Measurements from ENCODE around the gene ARGLU1.

ARGLU1 gene

DNA sequence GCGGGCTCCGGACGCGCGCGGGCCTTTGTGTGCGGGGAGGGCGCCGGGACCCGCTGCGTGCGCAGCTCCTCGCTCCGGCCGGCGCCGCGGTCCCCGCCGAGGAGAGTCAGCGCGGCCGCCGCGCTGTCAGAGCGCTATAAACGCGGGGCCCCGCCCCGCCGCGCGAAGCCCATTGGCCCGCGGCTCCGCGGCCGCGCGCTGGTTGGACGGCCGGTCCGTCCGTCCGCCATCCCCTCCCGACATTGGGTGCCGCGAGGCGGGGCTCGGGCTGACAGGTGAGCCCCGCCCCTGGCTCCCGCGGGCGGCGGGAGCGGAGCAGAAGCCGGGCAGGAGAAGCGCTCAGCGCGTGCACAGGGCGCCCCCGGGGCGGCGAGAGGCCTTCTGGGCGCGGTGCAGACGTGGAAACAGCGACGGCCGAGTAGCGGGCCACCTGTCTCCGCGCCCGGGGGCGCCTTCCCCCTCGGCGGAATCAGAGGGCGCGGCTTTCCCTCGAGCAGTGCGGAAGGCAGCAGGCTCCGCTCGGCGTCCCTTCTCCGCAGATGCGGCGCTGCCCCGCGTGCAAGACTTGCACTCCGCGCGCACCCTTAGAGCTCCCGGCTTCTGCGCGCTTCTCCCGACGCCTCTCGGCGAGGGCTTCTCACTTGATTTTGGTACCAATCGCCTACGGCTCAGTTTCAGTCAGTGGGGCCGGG, 32.2 kb downstream of the ARGLU1 start, which contains the start of gene EFNB2:
TSS of gene EFNB2 (minus strand) at position 111 of the 692 bp plus-strand sequence. CDS start 698 bp downstream, outside the sequence.
- H3K4me3 ChIP-seq (ENCODE audit: low read depth, low read length), result peak within 1 kb of the TSS; percentile 66
- peak; percentile 70 for DNase-seq (ENCODE audit: low read depth)

DNA sequence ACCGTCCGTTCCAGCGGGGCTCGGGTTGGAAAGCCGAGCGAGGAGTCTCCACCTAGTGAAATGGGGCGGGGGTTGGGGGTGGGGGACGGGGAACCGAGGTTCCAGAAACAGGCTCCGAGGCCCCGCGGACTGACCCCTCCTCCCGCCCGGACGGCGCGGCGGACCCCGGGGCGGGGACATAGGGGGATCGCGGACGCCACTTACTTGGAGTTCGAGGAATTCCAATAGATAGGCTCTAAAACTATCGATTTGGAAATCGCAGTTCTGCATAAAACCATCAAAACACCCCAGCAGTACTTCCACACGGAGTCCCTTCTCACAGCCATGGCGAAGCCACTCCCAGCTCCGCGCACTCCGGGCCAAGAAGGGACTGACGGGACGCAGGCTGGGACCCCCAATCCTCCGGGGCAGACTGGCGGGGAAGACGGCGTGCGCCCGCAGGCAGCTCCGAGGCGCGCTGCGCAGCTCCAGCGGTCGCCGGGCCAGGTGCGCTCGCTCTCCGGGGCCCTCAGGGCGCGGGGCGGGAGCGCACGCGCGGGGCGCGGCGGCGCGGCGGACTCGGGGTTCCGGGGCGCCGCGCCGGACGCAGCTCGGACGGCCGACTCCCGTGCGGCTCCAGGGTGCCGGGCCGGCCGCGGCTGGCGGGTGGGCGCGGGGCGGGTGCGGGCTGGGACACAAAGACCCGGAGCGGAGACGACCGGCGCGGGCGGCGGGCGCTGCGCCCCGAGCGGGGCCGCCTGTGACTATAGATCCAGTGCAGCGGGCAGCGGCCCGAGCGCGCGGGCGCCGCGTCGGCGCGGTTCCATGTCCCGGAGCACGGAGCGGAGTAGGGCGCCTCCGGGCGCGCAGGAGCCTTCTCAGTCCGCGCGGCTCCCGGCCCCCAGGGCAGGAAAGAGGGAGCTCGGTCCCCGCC, 33.0 kb downstream of the ARGLU1 start:
- TF ChIP-seq CTCF (IDR thresholded peaks at IDR 0.05; ENCODE audit: low read depth, low read length, missing control alignments), result no peak
- DNase-seq (ENCODE audit: low read depth), result no peak

More for the DNA sequence above, 32.2 kb downstream of the ARGLU1 start, which contains the start of gene EFNB2:
- no peak for TF ChIP-seq CTCF (IDR thresholded peaks at IDR 0.05; ENCODE audit: low read depth, low read length, missing control alignments)

DNA sequence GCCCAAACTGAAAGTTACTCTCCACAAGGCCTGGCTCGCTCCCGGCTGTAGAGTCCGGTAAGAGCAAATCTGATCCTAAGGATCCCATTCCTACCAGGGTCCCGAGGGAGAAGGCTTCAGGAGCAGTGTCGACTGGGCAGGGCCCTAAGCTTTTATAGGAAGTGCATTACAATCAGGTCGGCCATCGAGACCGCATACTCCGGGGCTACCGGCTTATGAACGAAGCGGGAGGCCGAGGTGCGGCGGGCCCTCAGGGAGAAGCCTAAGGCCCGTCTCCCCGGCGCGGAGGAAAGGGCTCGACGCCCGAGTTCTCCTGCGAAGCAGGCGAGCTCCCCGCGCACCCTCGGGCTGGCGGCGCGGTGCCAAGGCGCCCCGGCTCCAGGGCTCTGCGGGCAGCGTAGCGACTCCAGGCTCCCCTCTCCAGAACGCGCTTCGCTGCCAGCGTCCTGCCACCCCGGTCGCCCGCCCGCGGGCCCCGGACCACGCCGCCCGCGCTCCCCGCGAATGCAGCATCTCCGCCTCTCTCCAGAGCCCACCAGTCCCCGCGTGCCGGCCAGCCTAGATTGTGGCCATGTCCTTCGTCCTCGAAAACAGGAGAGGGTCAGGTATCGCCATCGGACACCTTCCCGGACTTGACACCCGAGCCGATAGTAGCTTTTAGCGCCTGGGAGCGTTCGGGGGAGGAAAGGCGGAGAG, 33.8 kb downstream of the ARGLU1 start:
- no peak for DNase-seq (ENCODE audit: low read depth)

More for the DNA sequence above, 33.0 kb downstream of the ARGLU1 start:
- H3K4me3 ChIP-seq (ENCODE audit: low read depth, low read length), result peak overlapping the region; percentile 66

GRCh38 chr13:106533101-106533942, 34.6 kb downstream of the ARGLU1 start:
- TF ChIP-seq CTCF (IDR thresholded peaks at IDR 0.05; ENCODE audit: low read depth, low read length, missing control alignments), result no peak
- DNase-seq (ENCODE audit: low read depth), result no peak
- no peak overlapping the region for H3K4me3 ChIP-seq (ENCODE audit: low read depth, low read length)

More for the DNA sequence above, 33.8 kb downstream of the ARGLU1 start:
- no peak for TF ChIP-seq CTCF (IDR thresholded peaks at IDR 0.05; ENCODE audit: low read depth, low read length, missing control alignments)
- no peak overlapping the region for H3K4me3 ChIP-seq (ENCODE audit: low read depth, low read length)

DNA sequence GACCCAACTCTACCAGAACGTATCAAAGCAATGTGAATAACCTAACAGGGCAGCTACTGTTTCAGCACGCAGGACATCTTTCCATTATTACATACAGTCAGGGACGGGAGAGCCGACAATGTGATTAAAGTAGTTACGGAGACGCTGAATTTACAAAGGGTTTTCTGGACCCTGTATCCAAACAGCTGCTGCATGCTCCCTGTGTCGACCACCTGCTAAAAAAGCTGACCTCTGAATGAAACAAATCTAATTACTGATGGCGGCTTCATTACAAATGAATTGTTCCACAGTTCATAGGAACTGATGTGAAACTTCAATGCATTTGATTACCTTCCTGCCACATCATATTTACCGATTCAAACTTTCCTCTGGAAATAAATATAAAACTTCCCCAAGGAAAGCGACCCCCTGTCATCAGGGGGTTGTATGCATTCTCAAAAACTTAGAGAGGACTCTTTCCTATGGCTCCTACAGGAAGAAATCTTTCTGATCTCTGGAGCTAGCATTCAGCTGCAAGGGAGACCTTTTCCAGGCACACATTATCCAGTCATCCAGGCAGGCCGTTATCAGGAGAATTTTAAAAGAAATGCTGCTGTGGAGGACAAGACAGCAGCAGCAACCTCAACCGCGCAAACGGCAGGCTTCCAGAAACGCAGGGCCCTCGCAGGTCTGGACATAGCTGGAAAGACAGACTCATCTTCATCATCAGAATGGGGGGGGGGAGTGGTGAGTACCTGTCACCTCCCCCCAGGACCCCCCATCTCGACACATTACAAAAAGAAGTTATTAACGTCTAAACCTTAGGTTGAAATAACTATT, 35.6 kb downstream of the ARGLU1 start:
- TF ChIP-seq CTCF (IDR thresholded peaks at IDR 0.05; ENCODE audit: low read depth, low read length, missing control alignments), result no peak
- no peak for DNase-seq (ENCODE audit: low read depth)
- no peak overlapping the region for H3K4me3 ChIP-seq (ENCODE audit: low read depth, low read length)
